Body of pancreas (tissue), 4 donors: Measurements from ENCODE around the gene HOXA9. TPM values are rescaled to one million over a fixed set of nuclear protein-coding genes. Genes with fewer than 3 reads are reported as not detected.

Source experiments
- ATAC-seq: fragments of 150-250 bp; one replicate; pipeline ENCODE4 v1.9.1; 2016
- DNase-seq, 4 donors: peaks; one replicate each; pipeline ENCODE4 v3.0.0-alpha.2; 2019
- H3K27ac ChIP-seq, 4 donors: fragments of 200-600 bp; sonication (generic); 1 replicate in 3 of 4; 2 replicates in 1 of 4; pipeline versions ENCODE4 v1.5.1 to v1.6.1; 2016 to 2019; ENCODE audit warnings: mild to moderate bottlenecking in 1 of 4, mixed read lengths in 1 of 4, moderate library complexity in 1 of 4
- H3K27me3 ChIP-seq, 2 donors: fragments of 200-600 bp; sonication (generic); one replicate each; pipeline ENCODE4 v1.6.0; 2016; ENCODE audit warnings: mild to moderate bottlenecking in 1 of 2
- H3K36me3 ChIP-seq, 2 donors: fragments of 200-600 bp; sonication (generic); replicated peaks in 1 of 2; 2 replicates each; pipeline ENCODE4 v1.5.1; 2016; ENCODE audit warnings: low read depth in 2 of 2; ENCODE audit not compliant: insufficient read depth in 1 of 2
- H3K4me1 ChIP-seq: fragments of 200-600 bp; sonication (generic); one replicate; pipeline ENCODE4 v1.6.0; 2016
- H3K4me3 ChIP-seq, 2 donors: fragments of 200-600 bp; sonication (generic); 1 replicate in 1 of 2; 2 replicates in 1 of 2; pipeline ENCODE4 v1.5.1; 2016 to 2019
- H3K9me3 ChIP-seq, 3 donors: fragments of 200-600 bp; sonication (generic); 1 replicate in 2 of 3; 2 replicates in 1 of 3; pipeline ENCODE4 v1.5.1; 2016
- POLR2A ChIP-seq, 3 donors: fragments of 450-650 bp; IDR thresholded peaks; one replicate each; pipeline ENCODE4 v1.6.1; 2016; ENCODE audit warnings: antibody characterized with exemption in 3 of 3, mild to moderate bottlenecking in 2 of 3
- WGBS, 2 donors: methylation state at CpG; one replicate each; pipeline ENCODE4 v1.1.5; 2017; 5-methylcytosine and 5-hydroxymethylcytosine counted together
- intact Hi-C: fragments of 100-400 bp; cut with DNase I; formaldehyde crosslinking; loops from one replicate; pipeline ENCODE4 v1.15.1; 2023
- total RNA-seq, 2 donors: library from RNA; depleted of rRNA; stranded (reverse); fragments of >200 nt; gene quantifications; one replicate each; pipeline ENCODE4 v1.1.0, GENCODE V29; 2016
- TF ChIP-seq, protein P1 (sequence below), 7 experiments: fragments of 450-650 bp in 4 of 7; fragments of 200-600 bp in 3 of 7; sonication (generic) in 3 of 7; IDR thresholded peaks; one replicate each; pipeline ENCODE4 v1.5.1; 2016 to 2019; ENCODE audit warnings: antibody characterized with exemption in 7 of 7

The HOXA9 gene
- total RNA-seq, 2 donors from 2014 or later, result not detected

DNA sequence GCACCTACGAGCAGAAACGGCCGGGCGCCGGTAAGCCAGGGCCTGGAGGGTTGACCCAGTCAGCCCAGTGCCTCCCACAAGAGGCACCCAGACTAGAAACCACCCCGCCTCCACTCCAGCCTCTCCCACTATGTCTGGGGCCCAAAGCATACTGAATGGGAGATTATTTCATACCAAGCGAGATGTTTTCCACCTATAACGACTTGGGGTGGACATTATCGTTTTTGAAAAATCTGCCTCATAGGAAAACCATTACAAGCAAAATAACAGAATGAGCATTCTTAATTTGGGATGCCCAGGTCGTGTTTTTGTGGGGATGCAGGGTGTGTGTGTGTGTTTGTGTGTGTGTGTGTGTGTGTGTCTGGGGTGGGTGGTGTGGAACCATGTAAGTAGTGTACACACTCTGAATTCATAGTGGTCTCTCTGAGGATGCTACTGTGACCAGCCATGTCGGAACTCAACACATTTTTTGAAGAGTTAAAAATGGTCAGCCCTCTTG lies 19.4 kb downstream of the HOXA9 start:
- Histone ChIP-seq H3K27ac (no peak overlapping the region), H3K4me1 (peaks cover 41% of the 10 kb centered on the region), H3K4me3 (no peak overlapping the region), H3K36me3 (no peaks in the 10 kb centered on the region), H3K9me3 (no peaks in the 10 kb centered on the region), H3K27me3 (peaks cover 0 to 78% of the 10 kb centered on the region in 2 donors)
- ATAC-seq (no peak), DNase-seq (no peak)
- TF ChIP-seq, protein P1, sequence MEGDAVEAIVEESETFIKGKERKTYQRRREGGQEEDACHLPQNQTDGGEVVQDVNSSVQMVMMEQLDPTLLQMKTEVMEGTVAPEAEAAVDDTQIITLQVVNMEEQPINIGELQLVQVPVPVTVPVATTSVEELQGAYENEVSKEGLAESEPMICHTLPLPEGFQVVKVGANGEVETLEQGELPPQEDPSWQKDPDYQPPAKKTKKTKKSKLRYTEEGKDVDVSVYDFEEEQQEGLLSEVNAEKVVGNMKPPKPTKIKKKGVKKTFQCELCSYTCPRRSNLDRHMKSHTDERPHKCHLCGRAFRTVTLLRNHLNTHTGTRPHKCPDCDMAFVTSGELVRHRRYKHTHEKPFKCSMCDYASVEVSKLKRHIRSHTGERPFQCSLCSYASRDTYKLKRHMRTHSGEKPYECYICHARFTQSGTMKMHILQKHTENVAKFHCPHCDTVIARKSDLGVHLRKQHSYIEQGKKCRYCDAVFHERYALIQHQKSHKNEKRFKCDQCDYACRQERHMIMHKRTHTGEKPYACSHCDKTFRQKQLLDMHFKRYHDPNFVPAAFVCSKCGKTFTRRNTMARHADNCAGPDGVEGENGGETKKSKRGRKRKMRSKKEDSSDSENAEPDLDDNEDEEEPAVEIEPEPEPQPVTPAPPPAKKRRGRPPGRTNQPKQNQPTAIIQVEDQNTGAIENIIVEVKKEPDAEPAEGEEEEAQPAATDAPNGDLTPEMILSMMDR (IDR thresholded peaks at IDR 0.05), result no peak
- no peak for TF ChIP-seq POLR2A (IDR thresholded peaks at IDR 0.05)
- WGBS, 2 donors, result 29 to 31% methylated on average over 9 to 11 of the region's 11 CpGs
- intact Hi-C loops, result no loop called here

DNA sequence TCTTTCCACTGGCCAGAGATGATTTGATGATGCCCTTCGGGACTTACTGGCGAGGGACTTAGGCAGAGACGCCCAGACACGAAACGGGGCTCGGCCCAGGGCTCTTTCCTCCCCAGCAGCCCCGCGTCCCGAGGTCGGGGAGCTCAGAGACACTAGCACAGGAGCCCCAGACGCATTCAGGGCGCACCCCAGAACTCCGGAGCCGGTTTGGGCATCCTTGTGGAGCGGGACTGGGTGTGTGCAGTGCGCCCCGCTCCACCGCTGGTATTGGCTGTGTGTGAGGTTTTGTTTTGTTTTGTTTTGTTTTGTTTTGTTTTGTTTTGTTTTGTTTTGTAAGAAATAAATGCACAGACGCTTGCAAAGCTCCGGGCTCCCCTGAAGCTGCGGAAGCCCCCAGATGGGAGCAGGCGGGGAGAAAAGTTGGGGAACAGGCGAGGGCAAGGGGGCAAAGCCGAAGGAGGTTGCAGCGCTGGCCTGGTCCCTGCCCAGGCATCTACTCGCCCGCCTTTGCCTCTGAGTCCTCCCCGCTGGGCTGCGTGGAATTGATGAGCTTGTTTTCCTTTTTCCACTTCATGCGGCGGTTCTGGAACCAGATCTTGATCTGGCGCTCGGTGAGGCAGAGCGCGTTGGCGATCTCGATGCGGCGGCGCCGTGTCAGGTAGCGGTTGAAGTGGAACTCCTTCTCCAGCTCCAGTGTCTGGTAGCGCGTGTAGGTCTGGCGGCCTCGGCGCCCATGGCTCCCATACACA lies 20.0 kb downstream of the HOXA9 start:
- H3K9me3 ChIP-seq, result no peaks in the 10 kb centered on the region
- H3K4me3 ChIP-seq, result no peak overlapping the region
- no peak for DNase-seq
- TF ChIP-seq POLR2A (IDR thresholded peaks at IDR 0.05), result no peak
- TF ChIP-seq, protein P1 (IDR thresholded peaks at IDR 0.05), result no peak
- no peak overlapping the region for H3K27ac ChIP-seq
- H3K27me3 ChIP-seq, result peaks cover 0 to 82% of the 10 kb centered on the region in 2 donors
- 19 to 20% methylated on average over 42 to 47 of the region's 47 CpGs for WGBS, 2 donors
- no peaks in the 10 kb centered on the region for H3K36me3 ChIP-seq
- intact Hi-C loops, result no loop called here
- H3K4me1 ChIP-seq, result peaks cover 37% of the 10 kb centered on the region
- no peak for ATAC-seq

DNA sequence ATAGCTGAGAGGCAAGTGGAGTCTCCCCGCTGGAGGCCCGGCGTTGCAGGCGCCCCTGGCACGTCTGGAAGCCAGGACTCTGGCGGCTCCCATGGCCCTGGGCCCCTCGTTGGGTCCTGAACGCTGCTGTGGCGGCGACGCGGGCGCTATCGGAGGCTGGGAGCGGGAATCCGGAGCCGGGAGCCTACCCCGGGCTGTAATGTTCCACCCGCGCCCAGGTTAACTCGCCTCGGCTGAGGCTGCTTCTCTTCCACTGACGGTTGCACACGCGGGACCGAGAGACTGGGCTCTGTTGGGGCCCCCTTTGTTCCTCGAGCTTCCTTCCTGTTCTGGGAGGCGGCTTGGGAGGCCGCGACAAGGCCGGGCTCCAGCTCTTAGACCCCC lies 20.6 kb downstream of the HOXA9 start:
- ATAC-seq (no peak), DNase-seq (no peak)
- Histone ChIP-seq H3K4me3 (no peak overlapping the region), H3K36me3 (no peaks in the 10 kb centered on the region), H3K4me1 (peaks cover 36% of the 10 kb centered on the region), H3K27me3 (peaks cover 0 to 88% of the 10 kb centered on the region in 2 donors), H3K27ac (no peak overlapping the region), H3K9me3 (no peaks in the 10 kb centered on the region)
- intact Hi-C loops, result no loop called here
- WGBS, 2 donors, result 6 to 18% methylated on average over 7 to 31 of the region's 31 CpGs
- TF ChIP-seq POLR2A (IDR thresholded peaks at IDR 0.05), result no peak
- TF ChIP-seq, protein P1 (IDR thresholded peaks at IDR 0.05), result no peak

DNA sequence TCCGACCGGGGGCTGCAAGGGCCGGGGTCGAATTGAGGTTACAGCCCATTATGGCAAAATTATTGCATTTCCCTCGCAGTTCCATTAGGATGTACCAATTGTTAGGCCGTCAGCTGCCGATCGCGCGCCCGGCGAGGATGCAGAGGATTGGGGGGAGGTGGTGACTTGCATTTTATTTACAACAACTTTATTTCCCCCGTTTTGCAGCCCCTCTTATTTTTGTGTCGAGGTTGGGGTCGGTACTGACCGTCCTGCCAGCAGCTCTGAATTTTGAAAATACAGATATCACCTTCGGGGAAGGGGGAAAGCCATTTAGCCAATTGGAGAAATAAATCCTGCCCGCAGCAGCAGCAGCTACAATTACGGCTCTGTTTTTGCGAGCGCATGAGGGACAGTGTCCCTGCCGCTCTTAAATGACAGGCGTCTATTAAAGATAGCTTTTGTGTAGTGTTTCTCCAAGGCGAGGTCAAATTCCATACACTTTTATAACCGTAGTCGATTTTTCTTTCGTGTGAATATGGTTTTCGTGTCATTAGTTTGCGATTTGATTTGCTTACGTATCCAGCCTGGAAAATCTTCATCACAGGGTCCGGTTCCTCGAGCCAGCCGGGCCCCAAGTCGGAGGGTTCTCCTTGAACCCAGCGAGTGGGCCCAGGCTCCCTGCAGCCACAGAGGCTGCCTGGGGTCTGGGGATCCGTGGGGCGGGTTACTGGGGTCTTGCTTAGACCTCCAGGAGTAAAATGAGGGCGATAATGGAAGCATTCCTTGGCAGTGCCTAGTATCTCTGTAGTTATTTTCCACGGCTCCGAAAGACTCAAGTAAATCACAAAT lies 21.2 kb downstream of the HOXA9 start:
- intact Hi-C loops, result no loop called here
- no peak overlapping the region for H3K4me3 ChIP-seq
- peaks cover 0 to 90% of the 10 kb centered on the region in 2 donors for H3K27me3 ChIP-seq
- DNase-seq, result no peak
- no peak for TF ChIP-seq POLR2A (IDR thresholded peaks at IDR 0.05)
- TF ChIP-seq, protein P1 (IDR thresholded peaks at IDR 0.05), result no peak
- no peak overlapping the region for H3K27ac ChIP-seq
- no peaks in the 10 kb centered on the region for H3K9me3 ChIP-seq
- 22 to 28% methylated on average over 34 to 40 of the region's 40 CpGs for WGBS, 2 donors
- no peaks in the 10 kb centered on the region for H3K36me3 ChIP-seq
- ATAC-seq, result no peak
- peaks cover 41% of the 10 kb centered on the region for H3K4me1 ChIP-seq
